Measurements from ENCODE around the gene DDX4. TPM values are rescaled to one million over a fixed set of nuclear protein-coding genes. Genes with fewer than 3 reads are reported as not detected.

Gene DDX4
- total RNA-seq, 2 donors from 2014 or later, result not detected

GRCh38 chr5:55864606-55865541 is 127.0 kb downstream of the DDX4 start:
- intact Hi-C loops (cut with DNase I), result no loop called here
- Histone ChIP-seq H3K4me1 (peaks cover 9% of the 10 kb centered on the region), H3K9me3 (no peaks in the 10 kb centered on the region), H3K36me3 (replicated peaks in 1 of 2; ENCODE audit: insufficient read depth in 1 of 2, low read depth in 2 of 2) (no peaks in the 10 kb centered on the region), H3K27ac (no peak overlapping the region), H3K27me3 (no peaks in the 10 kb centered on the region), H3K4me3 (no peak overlapping the region)
- ATAC-seq, result no peak
- DNase-seq, result peak in 1 of 4 donors; percentile 10
- WGBS, 2 donors, result 81 to 90% methylated on average over 8 to 9 of the region's 9 CpGs
- no peak for TF ChIP-seq POLR2A (IDR thresholded peaks at IDR 0.05)
- no peak for TF ChIP-seq CTCF (IDR thresholded peaks at IDR 0.05)

GRCh38 chr5:55865831-55866230 is 128.0 kb downstream of the DDX4 start:
- no peaks in the 10 kb centered on the region for H3K27me3 ChIP-seq
- H3K9me3 ChIP-seq, result no peaks in the 10 kb centered on the region
- H3K4me3 ChIP-seq, result no peak overlapping the region
- H3K36me3 ChIP-seq (replicated peaks in 1 of 2; ENCODE audit: insufficient read depth in 1 of 2, low read depth in 2 of 2), result no peaks in the 10 kb centered on the region
- DNase-seq, result no peak
- no peak for TF ChIP-seq CTCF (IDR thresholded peaks at IDR 0.05)
- TF ChIP-seq POLR2A (IDR thresholded peaks at IDR 0.05), result no peak
- 96 to 100% methylated on average over 2 to 3 of the region's 3 CpGs for WGBS, 2 donors
- peaks cover 9% of the 10 kb centered on the region for H3K4me1 ChIP-seq
- ATAC-seq, result no peak
- no peak overlapping the region for H3K27ac ChIP-seq
- intact Hi-C loops (cut with DNase I), result no loop called here

- intact Hi-C loops (cut with DNase I), result no loop called here
- TF ChIP-seq CTCF (IDR thresholded peaks at IDR 0.05) (no peak), POLR2A (IDR thresholded peaks at IDR 0.05) (no peak)
- Histone ChIP-seq H3K9me3 (no peaks in the 10 kb centered on the region), H3K27me3 (no peaks in the 10 kb centered on the region), H3K27ac (no peak overlapping the region), H3K36me3 (replicated peaks in 1 of 2; ENCODE audit: insufficient read depth in 1 of 2, low read depth in 2 of 2) (no peaks in the 10 kb centered on the region), H3K4me1 (peaks cover 9% of the 10 kb centered on the region), H3K4me3 (no peak overlapping the region)
- ATAC-seq (peak; percentile 83), DNase-seq (peak; percentile 54 to 74 (median 67))
- 16 to 39% methylated on average over 5 to 8 of the region's 8 CpGs for WGBS, 2 donors
These were observed 128.6 kb downstream of the DDX4 start for GRCh38 chr5:55866485-55866884.

Small RNAs within 50 kb of the gene (small RNA-seq; reads per million reads assigned to genes)
- gene AC016632.1, result not detected
- gene RNA5SP183, result not detected

Other genes starting within 250 kb of the DDX4 start
- 100 to 1,000 TPM in 1 of 2 donors, 10 to 100 TPM in 1; 88.2 to 227 TPM for gene PLPP1, start 203.1 kb upstream of the DDX4 start, total RNA-seq
- 10 to 100 TPM; 33.5 to 43.8 TPM for gene SLC38A9, start 25.7 kb upstream of the DDX4 start, total RNA-seq
- gene IL31RA, start 113.3 kb downstream of the DDX4 start, total RNA-seq, result not detected

All from body of pancreas (tissue), 4 donors.